HepG2 (cell line): ENCODE measurements around the gene SCAPER. TPM values are rescaled to one million over a fixed set of nuclear protein-coding genes. Genes with fewer than 3 reads are reported as not detected.
A peak's percentile ranks its signal among the peaks of the same experiment; 100 is the strongest.

Experiments used
- ARID4A ChIP-seq: sonication (generic); formaldehyde crosslinking; IDR thresholded peaks from 2 replicates; pipeline ENCODE4 v1.5.0; 2020; ENCODE audit warnings: mild to moderate bottlenecking, missing genetic modification reagents, borderline replicate concordance
- CHD4 ChIP-seq: fragments of 200-600 bp; sonication (generic); IDR thresholded peaks from 2 replicates; pipeline ENCODE4 v1.7.0; 2017; ENCODE audit warnings: mild to moderate bottlenecking, low read length, borderline replicate concordance
- EZH2 ChIP-seq: conservative IDR thresholded peaks from 2 replicates; pipeline ENCODE4 v1.6.1; 2012; ENCODE audit warnings: mild to moderate bottlenecking, low read depth, low read length, moderate library complexity
- FOXJ3 ChIP-seq: sonication (generic); formaldehyde crosslinking; IDR thresholded peaks from 2 replicates; pipeline ENCODE4 v1.4.0; 2020; ENCODE audit warnings: missing genetic modification reagents, mild to moderate bottlenecking, borderline replicate concordance
- FOXK2 ChIP-seq: fragments of 450-650 bp; IDR thresholded peaks from 2 replicates; pipeline ENCODE4 v1.6.1; 2016
- HES4 ChIP-seq: sonication (generic); formaldehyde crosslinking; IDR thresholded peaks from 2 replicates; pipeline ENCODE4 v1.9.0; 2021; ENCODE audit warnings: mild to moderate bottlenecking, missing genetic modification reagents, borderline replicate concordance
- MEIS2 ChIP-seq: sonication (generic); formaldehyde crosslinking; IDR thresholded peaks from 2 replicates; pipeline ENCODE4 v1.9.0; 2021; ENCODE audit warnings: mild to moderate bottlenecking, missing genetic modification reagents
- MYNN ChIP-seq: sonication (generic); formaldehyde crosslinking; IDR thresholded peaks from 2 replicates; pipeline ENCODE4 v1.4.0; 2020; ENCODE audit warnings: mild to moderate bottlenecking, low read depth, missing genetic modification reagents
- NCOA5 ChIP-seq: sonication (generic); formaldehyde crosslinking; IDR thresholded peaks from 2 replicates; pipeline ENCODE4 v1.4.0; 2020; ENCODE audit warnings: missing genetic modification reagents
- NFE2L1 ChIP-seq: sonication (generic); formaldehyde crosslinking; IDR thresholded peaks from 2 replicates; pipeline ENCODE4 v1.4.0; 2020; ENCODE audit warnings: missing genetic modification reagents, mild to moderate bottlenecking, borderline replicate concordance
- NR2C2 ChIP-seq: sonication (generic); formaldehyde crosslinking; IDR thresholded peaks from 2 replicates; pipeline ENCODE4 v1.4.0; 2020; ENCODE audit warnings: missing genetic modification reagents, mild to moderate bottlenecking, moderate library complexity, borderline replicate concordance
- NR2F6 ChIP-seq, 2 experiments: IDR thresholded peaks; 2 replicates each; pipeline ENCODE4 v1.6.1; 2016; ENCODE audit warnings: antibody characterized with exemption in 1 of 2, mild to moderate bottlenecking in 1 of 2
- RBM39 ChIP-seq: fragments of 200-400 bp; formaldehyde crosslinking; IDR thresholded peaks from one replicate; pipeline ENCODE4 v1.6.1; 2018; ENCODE audit warnings: antibody characterized with exemption, mild to moderate bottlenecking, low read depth, low read length; ENCODE audit not compliant: poor library complexity, severe bottlenecking
- STAG1 ChIP-seq: sonication (generic); formaldehyde crosslinking; IDR thresholded peaks from 2 replicates; pipeline ENCODE4 v1.4.0; 2020; ENCODE audit warnings: missing genetic modification reagents
- YEATS4 ChIP-seq: sonication (generic); formaldehyde crosslinking; IDR thresholded peaks from 2 replicates; pipeline ENCODE4 v1.4.0; 2020; ENCODE audit warnings: missing genetic modification reagents, borderline replicate concordance
- ZBTB37 ChIP-seq: sonication (generic); formaldehyde crosslinking; IDR thresholded peaks from 2 replicates; pipeline ENCODE4 v1.4.0; 2020; ENCODE audit warnings: mild to moderate bottlenecking, missing genetic modification reagents
- ZNF180 ChIP-seq: sonication (generic); formaldehyde crosslinking; IDR thresholded peaks from 2 replicates; pipeline ENCODE4 v1.4.0; 2020; ENCODE audit warnings: low read depth, missing genetic modification reagents, borderline replicate concordance
- ZNF430 ChIP-seq: sonication (generic); formaldehyde crosslinking; IDR thresholded peaks from 2 replicates; pipeline ENCODE4 v1.9.0; 2021; ENCODE audit warnings: mild to moderate bottlenecking, missing genetic modification reagents
- ZNF577 ChIP-seq: sonication (generic); formaldehyde crosslinking; IDR thresholded peaks from 2 replicates; pipeline ENCODE4 v1.4.0; 2020; ENCODE audit warnings: mild to moderate bottlenecking, low read depth, missing genetic modification reagents, borderline replicate concordance
- ZNF724P ChIP-seq: sonication (generic); formaldehyde crosslinking; IDR thresholded peaks from 2 replicates; pipeline ENCODE4 v1.8.0; 2022; ENCODE audit warnings: missing genetic modification reagents, borderline replicate concordance
- ZNF75D ChIP-seq: sonication (generic); formaldehyde crosslinking; IDR thresholded peaks from 2 replicates; pipeline ENCODE4 v1.8.1; 2023; ENCODE audit warnings: missing genetic modification reagents, mild to moderate bottlenecking, borderline replicate concordance
- polyA plus RNA-seq, 8 experiments: library from polyadenylated mRNA; depleted of rRNA in 3 of 8; stranded (reverse) in 7 of 8; unstranded in 1 of 8; fragments of >200 nt; fragmentation: Illumina TruSeq in 4 of 8; extraction: Trizol in 4 of 8; gene quantifications; 2 replicates each; pipeline versions ENCODE4 v1.2.1 to v1.2.3, GENCODE V29; 2011 to 2016; ENCODE audit warnings: low read depth in 4 of 8, missing spikeins in 1 of 8, mixed read lengths in 1 of 8; ENCODE audit not compliant: insufficient read depth in 1 of 8
- total RNA-seq, 5 experiments: library from RNA; depleted of rRNA; stranded (reverse); fragments of >200 nt; fragmentation: Illumina TruSeq; extraction: Trizol; gene quantifications; 2 replicates each; pipeline ENCODE4 v1.2.3, GENCODE V29; 2016; ENCODE audit warnings: low read depth in 1 of 5

SCAPER gene
- total and polyA plus RNA-seq, 2 of the 13 experiments (the other 11 are each of a cell fraction or from before 2014, with no cell fraction given): 4.3 to 10.5 TPM

- TF ChIP-seq NCOA5: no peak
- TF ChIP-seq RBM39: peak; percentile 69
- TF ChIP-seq NR2C2 (CRISPR knock-in tag): peak; percentile 68; the same call in 1 of the 2 replicates
- TF ChIP-seq FOXK2: no peak
- TF ChIP-seq ZNF75D (CRISPR knock-in tag): peak; percentile 76; the same call in 1 of the 2 replicates
- TF ChIP-seq ZNF430 (CRISPR knock-in tag): peak; percentile 98
- peak; percentile 62; the same call in 1 of the 2 replicates for TF ChIP-seq MYNN (CRISPR knock-in tag)
- peak; percentile 84; the same call in 1 of the 2 replicates for TF ChIP-seq NFE2L1
- TF ChIP-seq EZH2: no peak
- TF ChIP-seq ARID4A (CRISPR knock-in tag): peak; percentile 93
- peak; percentile 60; the same call in 1 of the 2 replicates for TF ChIP-seq YEATS4
- TF ChIP-seq HES4 (CRISPR knock-in tag): peak; percentile 99
- peak; percentile 96 for TF ChIP-seq ZNF577 (CRISPR knock-in tag)
- TF ChIP-seq ZNF724P (CRISPR knock-in tag): peak; percentile 93
- TF ChIP-seq NR2F6 (IDR thresholded peaks at IDR 0.05): no peak
- TF ChIP-seq NR2F6 (CRISPR knock-in tag; IDR thresholded peaks at IDR 0.05): peak; percentile 7; the same call in 1 of the 2 replicates
- peak; percentile 47; the same call in 1 of the 2 replicates for TF ChIP-seq FOXJ3
- no peak for TF ChIP-seq CHD4
- peak; percentile 63; the same call in 1 of the 2 replicates for TF ChIP-seq ZBTB37 (CRISPR knock-in tag)
- TF ChIP-seq ZNF180 (CRISPR knock-in tag): no peak
- peak; percentile 16; the same call in 1 of the 2 replicates for TF ChIP-seq STAG1 (CRISPR knock-in tag)
- TF ChIP-seq MEIS2: peak; percentile 93
Measured at GRCh38 chr15:76905013-76905839, at the start of gene SCAPER (continued).
